NB4 (cell line): ENCODE results near the gene C10orf62.

Experiments
- CTCF ChIP-seq: IDR thresholded peaks from one replicate; pipeline ENCODE4 v1.5.1; 2012; ENCODE audit warnings: low read depth, low read length
- MYC ChIP-seq: IDR thresholded peaks from 2 replicates; pipeline ENCODE4 v1.6.1; 2011; ENCODE audit warnings: low read depth, low read length
- POLR2A ChIP-seq: IDR thresholded peaks from 2 replicates; pipeline ENCODE4 v1.6.1; 2011; ENCODE audit warnings: mild to moderate bottlenecking; ENCODE audit not compliant: insufficient read length; ENCODE audit errors: extremely low read depth

- TF ChIP-seq CTCF (no peak), POLR2A (no peak), MYC (no peak)
These were observed 17.9 kb upstream of the C10orf62 start for GRCh38 chr10:97571622-97572021.
